AG10803 (cell line): ENCODE measurements around the gene UCN2.

ENCODE experiments used
- DNase-seq: peaks from one replicate; pipeline ENCODE4 v3.0.0; 2010; ENCODE audit warnings: low read depth
- H3K4me3 ChIP-seq: 2 replicates; pipeline ENCODE4 v1.5.1; 2011; ENCODE audit warnings: mild to moderate bottlenecking, low read length, control low read depth
- CTCF ChIP-seq: conservative IDR thresholded peaks from 2 replicates; pipeline ENCODE4 v1.5.1; 2011; ENCODE audit warnings: mild to moderate bottlenecking, low read length, control low read depth, inconsistent platforms

UCN2 gene

GRCh38 chr3:48561045-48561736 lies 2.4 kb downstream of the UCN2 start:
- peak; percentile 41 for TF ChIP-seq CTCF
- peak overlapping the region; percentile 12; the same call in 1 of the 2 replicates for H3K4me3 ChIP-seq
- peak; percentile 39 for DNase-seq

- H3K4me3 ChIP-seq, result peak overlapping the region; percentile 5
- no peak for DNase-seq
- TF ChIP-seq CTCF, result no peak
Measured at GRCh38 chr3:48560648-48561018, 2.9 kb downstream of the UCN2 start.

GRCh38 chr3:48558493-48559134 lies 5.0 kb downstream of the UCN2 start:
- H3K4me3 ChIP-seq, result no peak overlapping the region
- no peak for DNase-seq
- no peak for TF ChIP-seq CTCF

- no peak; the same call in 1 of the 2 replicates for TF ChIP-seq CTCF
- DNase-seq, result peak; percentile 99
- peak within 1 kb of the TSS; percentile 75 for H3K4me3 ChIP-seq
Measured at GRCh38 chr3:48556796-48557626, 6.6 kb downstream of the UCN2 start, which contains the start of gene PFKFB4. PFKFB4 (minus strand) TSS chr3:48556803; CDS start chr3:48556777, 26 bp downstream.

- TF ChIP-seq CTCF, result no peak
- no peak for DNase-seq
Measured at GRCh38 chr3:48555949-48556795, 7.4 kb downstream of the UCN2 start.

GRCh38 chr3:48555231-48555948 lies 8.2 kb downstream of the UCN2 start:
- no peak for TF ChIP-seq CTCF
- no peak for DNase-seq
- no peak overlapping the region for H3K4me3 ChIP-seq

More at GRCh38 chr3:48555949-48556795, 7.4 kb downstream of the UCN2 start:
- peak overlapping the region; percentile 75 for H3K4me3 ChIP-seq
